COLO829 (cell line): ENCODE data around the gene AOAH.

Experiments
- DNase-seq: peaks from one replicate; pipeline ENCODE4 v3.0.0; 2012; ENCODE audit warnings: low spot score

Gene AOAH

DNA sequence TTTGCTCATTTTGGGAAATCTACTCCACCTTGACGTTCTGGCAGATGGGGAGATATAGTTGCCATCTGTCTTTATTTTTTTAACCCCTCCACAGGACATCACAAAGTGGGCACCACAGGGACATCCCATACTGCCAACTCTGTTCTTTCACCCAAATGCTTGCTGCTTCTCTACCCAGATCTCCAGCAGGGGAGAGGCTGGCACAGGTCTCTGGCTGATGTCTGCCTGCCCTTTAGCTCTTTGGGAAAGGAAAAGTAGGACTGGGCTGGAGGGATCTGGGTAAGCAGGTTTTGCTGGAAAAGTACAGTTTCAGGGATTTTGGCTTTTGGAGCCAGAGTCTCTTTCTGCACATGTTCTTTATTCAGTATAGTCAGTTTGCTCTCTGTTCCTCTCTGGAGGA is 178.0 kb downstream of the AOAH start:
- no peak for DNase-seq

DNA sequence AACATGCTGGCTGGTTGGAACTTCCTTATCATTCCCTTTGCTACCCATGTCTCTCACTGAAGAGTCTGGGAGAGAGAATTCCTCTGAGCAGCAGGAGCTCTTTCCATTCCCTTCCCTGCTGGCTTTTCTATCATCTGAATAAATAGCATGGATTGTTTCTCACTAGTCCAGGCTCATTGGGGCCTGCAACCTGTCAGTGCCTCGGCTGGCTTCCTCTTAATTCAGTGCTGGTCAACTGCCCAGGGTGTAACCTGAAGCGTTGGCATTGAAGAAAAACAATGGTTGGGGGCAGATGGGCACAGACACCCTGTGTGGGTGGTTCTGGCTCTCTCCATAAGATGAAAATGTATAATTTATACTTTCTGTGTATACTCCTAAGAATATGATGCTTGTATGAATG is 179.0 kb downstream of the AOAH start:
- no peak for DNase-seq

DNA sequence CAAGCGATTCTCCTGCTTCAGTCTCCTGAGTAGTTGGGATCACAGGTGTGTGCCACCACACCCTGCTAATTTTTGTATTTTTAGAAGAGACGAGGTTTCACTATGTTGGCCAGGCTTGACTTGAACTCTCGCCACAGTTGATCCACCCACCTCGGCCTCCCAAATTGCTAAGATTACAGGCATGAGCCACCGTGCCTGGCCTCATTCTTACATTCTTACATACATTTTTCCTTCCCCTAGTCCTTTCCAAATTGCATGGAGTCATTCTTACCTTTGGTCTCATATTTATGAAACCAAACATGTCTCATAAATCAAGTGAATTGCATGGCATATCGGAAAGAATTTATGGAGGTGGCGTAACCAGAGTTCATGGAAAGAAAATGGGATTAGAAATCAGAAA is 186.2 kb downstream of the AOAH start:
- no peak for DNase-seq

DNA sequence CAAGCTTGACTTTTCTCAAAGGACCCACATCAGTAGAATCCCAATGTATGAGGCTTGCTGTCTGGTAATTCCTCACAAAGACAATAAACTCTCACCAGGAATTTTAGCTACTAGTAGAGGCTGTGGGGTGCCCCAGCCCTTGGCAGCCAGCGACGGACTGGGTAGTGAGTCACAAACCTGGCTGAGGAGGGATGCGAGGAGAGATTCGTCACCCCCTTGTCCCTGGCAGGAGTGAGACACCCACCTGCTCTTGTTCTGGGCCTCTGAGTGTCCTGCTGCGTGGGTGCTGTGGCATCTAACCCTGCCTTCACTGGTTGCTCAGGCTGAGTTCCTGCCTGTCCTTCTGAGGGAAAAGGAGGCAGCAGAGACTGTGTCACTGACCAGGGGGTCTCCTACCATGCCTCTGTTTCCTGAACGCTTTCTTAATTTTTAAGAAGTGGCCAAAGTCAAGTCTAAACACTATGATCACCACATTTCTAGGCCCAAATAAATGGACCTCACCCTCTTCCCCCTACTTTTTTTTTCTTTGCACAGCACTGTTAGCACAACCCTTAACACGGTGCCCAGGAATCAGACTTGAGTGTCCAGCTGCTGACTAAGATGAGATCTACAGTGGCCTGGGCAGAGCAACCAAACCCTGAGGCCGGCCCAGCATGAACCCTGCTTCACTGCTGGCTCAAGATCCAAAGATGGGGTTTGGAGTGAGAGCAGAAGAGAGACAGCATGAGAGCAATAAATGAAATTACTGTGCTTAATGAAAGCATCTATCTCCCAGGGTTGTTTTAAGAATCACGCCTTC is 188.2 kb downstream of the AOAH start:
- DNase-seq: no peak

DNA sequence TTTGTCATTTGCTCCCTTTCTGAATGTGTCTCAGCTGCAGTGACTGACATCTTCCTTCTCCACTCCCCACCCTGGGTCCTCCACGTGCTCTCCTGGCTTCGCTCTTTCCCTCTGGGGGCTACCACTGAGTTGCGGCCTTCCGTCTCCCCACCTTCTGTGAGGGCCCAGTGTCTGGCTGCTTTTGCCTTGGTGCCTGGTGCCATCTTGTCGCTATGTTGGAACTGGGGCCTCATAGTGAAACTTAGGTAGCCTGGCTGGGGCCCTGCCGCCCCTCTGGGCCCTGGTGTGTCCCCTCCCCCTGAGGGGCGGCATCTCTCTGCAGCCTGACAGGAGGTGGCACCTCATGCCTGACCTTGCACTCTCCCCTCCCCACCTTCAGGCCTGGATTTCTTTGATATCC is 190.6 kb downstream of the AOAH start:
- DNase-seq: no peak

DNA sequence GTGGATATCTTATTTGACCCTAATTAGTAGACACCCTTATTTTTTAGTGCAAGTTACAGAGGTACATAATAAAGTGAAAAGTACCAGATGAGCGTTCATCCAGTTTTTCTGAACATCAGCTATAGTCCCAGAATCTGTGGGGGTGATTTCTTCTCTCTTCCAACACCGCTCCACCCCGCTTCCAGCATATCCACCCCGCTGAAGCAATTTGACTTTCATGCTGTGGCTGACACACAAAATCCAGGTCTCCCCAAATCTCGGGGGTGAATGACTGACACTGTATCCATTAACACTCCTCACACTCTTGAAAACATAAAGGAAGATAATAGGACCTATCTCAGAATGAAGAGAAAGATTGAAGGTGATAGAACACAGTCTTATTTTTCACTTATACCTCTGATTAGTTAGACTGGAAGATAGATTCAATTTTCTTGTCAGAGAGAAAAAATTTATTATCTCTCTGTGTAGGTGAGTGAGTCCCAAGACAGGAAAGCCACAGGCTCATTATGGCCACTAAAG is 191.3 kb downstream of the AOAH start:
- no peak for DNase-seq

DNA sequence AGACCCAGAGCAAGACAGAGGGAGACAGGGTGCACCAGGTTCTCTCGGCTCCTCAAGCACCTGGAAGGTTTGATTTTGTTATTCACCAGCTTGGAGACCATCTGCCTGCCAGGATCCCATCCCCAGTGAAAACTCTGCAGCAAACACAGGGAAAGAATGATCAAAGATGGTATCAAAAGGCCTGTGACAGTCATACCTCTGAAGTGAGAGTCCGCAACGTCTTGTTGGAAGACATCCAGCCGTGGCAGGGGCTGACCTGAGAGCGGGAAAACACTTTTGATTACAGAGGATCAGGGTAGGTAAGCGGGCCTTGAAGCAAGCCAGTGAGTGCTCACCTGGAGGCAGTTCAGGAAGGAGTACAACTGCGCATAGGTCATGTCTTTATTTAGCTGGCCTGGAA is 192.3 kb downstream of the AOAH start:
- DNase-seq: no peak

DNA sequence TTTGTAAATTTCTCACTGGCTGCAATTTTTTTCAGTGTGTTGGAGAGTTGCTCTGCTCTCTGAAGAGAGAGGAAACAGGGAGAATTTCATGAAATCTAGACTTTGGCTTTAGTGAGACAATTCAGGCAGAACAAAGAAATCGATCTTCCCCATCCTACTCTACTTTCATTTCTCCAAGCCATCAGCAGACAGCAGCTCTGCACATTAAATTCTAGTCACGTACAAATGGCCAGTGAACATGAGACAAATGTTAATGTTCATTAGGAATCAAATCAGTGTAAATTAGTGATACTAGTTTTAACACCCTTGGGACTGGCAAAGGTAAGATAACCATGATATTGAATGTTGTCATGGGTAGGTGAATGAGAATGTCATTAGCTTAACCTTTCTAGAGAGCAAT is 193.8 kb downstream of the AOAH start:
- no peak for DNase-seq

DNA sequence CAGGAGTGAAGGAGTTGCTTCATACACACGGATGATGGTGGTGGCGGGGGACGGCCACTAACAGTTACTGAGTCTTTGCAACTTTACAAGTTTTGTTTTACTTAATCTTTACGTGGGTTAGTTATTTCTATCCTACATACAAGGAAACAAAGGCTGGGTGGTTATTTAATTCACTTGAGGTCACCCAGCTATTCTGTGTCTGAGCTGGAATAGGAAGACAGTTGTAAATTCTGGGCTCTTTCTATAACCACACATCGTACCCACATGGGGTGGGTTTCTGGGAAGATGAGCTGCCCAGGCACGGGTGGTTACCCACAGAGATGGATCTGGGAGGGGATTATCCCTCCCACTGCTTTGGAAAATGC is 196.8 kb downstream of the AOAH start:
- no peak for DNase-seq

DNA sequence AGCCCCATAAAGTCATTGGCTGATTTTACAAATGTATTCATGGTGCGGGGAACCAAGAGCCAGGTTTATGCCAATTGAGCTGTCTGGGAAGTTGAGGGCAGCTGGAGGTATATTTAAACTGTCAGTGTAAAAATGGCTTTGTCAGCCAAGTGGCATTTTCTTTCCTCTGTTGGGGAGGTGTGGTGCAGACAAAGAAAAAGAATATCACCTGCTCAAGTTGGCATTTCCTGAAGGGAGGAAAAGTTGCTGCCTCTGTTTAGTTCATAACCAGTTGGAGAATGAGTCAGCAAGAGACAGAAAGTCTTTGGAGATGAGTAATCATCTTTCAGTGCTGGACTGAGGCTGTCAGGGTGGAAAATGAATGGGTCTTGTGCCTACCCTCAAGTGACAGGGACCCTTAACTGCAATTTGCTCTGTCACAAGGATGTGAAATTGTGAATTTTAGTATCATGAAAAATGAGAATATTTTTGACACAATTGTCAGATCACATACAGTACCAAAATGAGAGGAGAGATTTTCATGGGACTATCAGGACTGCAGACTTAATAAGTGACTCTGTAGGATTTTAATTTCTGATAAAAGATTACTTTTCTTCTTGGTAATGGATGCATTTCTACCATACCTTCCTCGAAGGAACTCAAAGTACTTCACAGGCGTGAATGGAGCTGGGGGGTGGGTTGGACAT is 197.3 kb downstream of the AOAH start:
- peak; percentile 74 for DNase-seq

DNA sequence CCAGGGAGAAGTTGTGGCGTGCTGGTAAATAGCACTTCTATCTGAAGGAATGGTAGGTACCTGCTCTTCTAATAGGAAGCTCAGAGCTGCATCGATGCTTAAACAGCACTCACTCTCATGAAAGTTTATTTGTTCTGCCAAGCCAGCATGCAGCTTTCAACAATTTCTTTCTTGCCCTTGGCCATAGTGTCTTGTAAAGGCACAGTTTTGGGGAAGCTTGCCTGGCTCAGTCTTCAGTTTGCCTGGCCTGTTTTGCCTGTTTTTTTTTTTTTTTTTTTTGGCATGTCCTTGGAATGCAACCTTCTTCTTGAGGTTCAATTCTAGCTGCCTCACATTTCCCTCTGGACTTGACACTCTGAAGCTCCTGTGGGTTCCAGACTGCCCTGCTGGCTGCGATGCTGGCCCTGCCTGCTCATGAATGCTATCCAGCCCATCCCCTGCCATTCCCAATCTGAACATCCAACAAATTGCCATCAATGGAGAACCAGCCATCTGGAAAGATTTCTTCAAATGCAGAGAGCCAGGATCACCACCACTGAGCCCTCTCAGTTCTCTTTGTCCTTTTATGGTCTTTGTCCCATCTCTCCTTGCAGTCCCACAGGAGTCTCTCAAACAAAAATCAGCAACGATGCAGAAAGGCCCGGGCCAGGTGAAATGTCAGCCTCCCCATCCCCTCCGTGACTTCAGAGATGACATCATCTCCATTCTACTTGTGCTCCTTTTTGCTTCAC is 200.8 kb downstream of the AOAH start:
- DNase-seq: no peak

DNA sequence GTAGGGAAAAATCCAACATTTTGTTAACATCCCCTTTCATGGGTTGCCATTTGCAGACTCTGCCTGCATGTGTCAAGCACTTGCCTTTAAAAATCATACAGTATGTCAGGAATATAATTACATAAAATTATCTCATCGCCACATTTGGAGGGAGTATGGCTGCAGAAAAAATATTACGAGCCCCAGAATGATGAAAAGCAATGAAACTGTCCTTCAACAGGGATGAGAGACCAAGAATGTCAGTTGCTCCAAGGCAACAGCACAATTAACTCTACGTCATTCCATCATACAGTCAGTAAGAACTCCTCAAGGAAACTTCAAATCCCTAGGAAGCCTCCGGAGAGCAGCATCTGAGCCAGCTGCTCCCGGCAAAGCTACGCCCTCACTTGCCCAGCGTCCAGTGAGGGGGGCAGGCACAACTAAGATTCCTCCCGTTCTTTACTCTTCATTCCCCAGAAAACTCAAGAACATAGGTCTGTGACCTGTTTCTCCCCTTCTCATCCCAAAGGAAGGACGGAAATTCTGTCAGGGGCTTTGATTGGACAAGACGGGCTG is 201.8 kb downstream of the AOAH start:
- no peak for DNase-seq

DNA sequence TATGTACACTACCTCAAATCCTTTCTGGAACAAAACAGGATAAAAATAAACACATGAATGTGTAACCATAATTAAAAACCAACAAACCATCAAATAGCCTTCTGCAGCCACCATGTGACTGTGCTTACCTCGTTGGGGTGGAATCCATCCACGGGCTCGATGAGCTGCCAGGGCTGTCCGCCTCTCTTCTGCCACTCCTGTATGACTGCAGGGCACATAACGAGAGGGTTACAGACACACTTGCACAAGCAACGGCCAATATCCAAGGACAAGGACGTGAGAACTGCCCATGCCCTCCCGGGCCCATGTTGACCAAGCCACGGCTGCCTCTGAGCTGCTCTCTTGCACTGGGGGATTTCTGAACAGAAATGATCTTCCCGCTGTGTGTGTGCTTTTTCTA is 202.4 kb downstream of the AOAH start:
- no peak for DNase-seq

DNA sequence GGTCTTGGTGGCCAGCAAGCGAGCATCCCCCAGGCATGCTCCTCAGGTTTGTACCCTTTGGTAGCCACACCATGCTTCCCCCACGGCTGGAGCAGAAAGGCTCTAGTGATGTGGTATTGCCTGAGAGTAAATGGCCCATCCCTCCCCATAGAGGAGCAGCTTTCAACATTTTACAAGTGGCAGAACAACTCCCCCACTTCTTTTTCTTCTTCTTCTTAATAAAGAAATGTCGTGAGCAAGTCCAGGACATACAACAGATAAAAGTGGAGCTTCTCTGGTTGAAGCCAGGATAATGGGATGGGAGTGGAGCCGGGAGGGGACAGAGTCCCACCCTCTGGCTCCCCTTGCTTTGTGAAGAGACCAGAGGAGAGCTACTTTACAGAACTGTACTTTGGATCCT is 203.2 kb downstream of the AOAH start:
- no peak for DNase-seq

DNA sequence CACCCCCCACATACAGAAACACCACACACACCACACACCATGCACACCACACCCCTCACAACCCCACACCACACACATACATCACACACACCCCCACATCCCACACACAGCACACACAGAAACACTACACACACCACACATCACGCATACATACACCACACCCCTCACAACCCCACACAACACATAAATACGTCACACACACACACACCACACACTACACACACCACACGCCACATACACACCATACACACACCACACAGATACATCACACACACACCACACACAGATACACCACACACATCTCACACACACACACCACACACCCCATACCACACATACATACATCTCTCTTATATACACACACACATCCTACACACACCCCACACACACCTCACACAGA is 208.4 kb downstream of the AOAH start:
- DNase-seq: no peak

DNA sequence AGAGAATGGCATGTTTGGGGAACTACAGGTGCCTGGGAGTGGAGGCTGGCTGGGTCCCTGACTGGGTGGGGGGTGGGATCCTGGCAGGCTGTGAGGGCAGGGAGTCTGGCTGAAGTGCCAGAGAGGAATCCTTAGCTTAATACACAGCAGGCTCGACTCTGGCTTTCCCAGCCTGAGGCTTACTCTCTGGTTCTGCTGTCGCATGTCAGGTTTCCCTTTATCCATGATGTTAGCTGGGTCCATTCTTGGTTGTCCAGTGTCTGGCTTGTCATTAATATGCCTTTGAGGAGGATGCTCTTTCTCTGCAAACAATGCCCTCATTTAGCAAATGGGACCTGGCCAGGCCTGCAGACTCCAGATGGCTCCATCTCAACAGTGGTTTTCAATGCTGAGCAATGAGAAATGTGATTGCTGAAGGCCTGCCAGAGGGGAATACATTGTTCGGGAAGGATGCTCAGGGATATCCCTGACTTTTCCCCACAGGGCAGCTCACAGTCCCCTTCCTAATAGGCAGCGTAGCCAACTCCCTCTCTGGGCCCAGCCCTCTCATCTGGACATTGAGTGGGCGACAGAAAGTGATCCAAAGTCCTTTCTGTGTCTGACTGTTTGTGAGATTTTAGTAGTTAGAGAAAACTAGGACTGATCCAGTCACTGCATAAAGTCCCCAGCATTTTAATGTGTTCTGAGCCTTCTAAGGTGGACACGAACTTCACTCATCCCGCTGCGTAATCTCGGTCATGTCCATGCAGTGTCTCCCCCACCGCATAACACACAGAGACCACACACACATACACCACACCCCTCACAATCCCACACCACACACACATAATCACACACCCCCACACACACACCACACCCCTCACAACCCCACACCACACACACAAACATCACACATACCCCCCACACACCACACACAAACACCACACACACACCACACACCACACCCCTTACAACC is 209.7 kb downstream of the AOAH start:
- no peak for DNase-seq

DNA sequence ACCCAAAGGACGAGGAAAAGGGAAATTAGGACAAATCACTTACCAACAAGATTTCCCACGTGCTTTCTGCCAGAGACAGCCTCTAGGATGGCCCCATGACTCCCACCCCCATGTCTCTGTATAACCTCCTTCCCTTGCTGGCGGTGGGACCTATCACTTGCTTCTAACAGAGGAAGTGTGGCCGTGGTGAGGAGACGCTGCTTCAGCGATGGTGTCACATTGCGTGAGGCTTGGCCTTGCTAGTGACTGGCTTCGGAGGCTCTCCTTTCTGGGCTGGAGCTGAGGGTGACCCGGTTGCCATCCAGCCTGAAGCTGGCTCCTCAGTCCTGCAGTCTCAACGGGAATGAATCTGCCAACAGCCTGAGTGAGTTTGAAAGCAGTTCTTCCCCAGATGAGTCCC is 210.9 kb downstream of the AOAH start:
- DNase-seq: no peak

DNA sequence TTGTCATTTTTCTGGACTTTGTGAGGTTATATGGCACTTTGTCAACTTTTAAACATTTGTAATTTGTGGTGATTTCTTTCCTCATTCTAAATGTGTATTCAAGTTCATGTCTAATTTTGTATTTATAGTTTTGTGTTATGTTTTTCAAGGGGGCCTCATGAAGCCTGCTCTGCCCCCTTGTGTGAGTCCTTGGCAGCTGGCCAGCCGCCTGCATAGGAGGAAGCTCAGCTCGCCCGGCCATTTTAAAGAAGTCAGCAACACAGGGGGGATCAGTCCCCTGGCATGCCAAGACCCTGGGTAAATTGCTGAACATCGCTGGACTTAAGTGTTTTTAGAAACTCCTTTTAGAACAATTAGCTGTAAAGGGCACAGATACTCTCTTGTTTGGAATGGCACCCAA is 211.7 kb downstream of the AOAH start:
- DNase-seq: no peak

DNA sequence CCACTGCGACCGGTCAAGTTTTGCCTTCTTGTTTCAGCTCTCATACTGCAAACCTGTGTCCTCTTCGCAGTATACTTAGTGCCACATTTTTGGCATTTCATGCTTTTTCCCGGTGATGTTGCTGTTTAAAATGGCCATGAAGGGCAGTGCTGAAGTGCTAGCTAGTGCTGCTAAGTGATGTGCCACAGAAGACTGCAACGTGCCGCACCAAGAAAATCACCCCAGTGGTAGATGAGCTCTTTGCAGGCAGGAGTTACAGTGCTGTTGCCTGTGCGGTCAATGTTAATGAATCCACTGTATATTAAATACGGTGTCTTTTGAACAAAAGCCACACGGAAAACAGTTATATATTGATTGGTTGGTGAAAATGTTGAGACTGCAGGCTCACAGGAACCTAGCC is 214.3 kb downstream of the AOAH start:
- DNase-seq: no peak

DNA sequence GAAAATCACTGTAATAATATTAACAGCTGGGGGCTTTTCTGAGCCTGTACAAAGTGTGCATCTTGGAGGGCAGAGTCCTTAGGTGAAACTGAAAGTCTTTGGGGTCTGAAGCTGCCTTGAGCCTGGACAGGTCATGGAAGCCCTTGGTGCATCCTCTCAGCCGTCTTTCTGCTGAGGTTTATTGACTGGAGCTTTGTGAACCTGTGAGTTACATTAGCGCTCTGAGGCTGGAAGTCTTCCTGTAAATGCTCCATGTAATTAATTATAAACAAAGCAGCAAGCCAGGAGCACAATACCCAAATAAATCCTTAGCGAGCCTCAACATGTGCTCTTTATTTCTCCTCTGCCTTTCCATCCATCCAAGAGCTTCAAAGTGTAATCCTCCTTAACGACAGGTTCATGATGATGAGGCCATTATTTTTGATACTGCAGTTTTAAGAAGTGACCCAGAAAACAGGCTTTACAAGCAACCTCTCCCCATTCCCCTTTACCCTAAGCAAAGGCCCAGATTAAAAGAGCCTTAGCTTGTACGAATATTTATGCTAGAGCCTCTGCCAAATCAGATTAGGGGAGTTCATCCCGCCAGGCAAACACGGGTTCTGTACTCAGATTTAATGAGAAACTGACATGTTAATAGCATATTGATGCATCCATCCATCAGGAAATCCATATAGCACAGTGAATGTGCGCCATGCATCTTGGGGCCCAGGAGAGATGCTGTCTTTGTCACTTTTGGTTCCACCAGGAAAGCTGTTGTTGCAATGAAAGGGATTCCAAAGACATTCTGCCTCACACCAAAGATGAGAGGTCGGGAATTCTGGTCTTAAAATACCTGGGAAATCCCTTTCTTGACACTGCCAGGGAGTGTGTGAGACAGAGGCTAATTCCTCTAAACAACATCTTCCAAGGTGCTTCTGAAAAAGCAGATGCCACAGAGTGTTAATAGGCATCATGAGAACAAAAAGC is 216.5 kb downstream of the AOAH start:
- no peak for DNase-seq
